ENCODE data around the gene DBNDD2. TPM values are rescaled to one million over a fixed set of nuclear protein-coding genes. Genes with fewer than 3 reads are reported as not detected.

The DBNDD2 gene
- total RNA-seq, 1 donor from 2014 or later = 82.2 TPM

- intact Hi-C loops (cut with DNase I) = loop anchor here (10.0 kb wide), 1 partner anchor 48 kb away; no protein-coding TSS in a partner anchor
- TF ChIP-seq CTCF (IDR thresholded peaks at IDR 0.05) = no peak
- DNase-seq = no peak
Observed at GRCh38 chr20:45387274-45387673, 20.8 kb upstream of the DBNDD2 start.

GRCh38 chr20:45390931-45391330 lies 17.2 kb upstream of the DBNDD2 start:
- Histone ChIP-seq H3K9me3 (no peaks in the 10 kb centered on the region), H3K27ac (no peak overlapping the region), H3K36me3 (no peaks in the 10 kb centered on the region), H3K27me3 (ENCODE audit: low read depth) (no peaks in the 10 kb centered on the region), H3K4me1 (no peaks in the 10 kb centered on the region), H3K4me3 (no peak overlapping the region)
- intact Hi-C loops (cut with DNase I) = no loop called here
- no peak for TF ChIP-seq CTCF (IDR thresholded peaks at IDR 0.05)
- DNase-seq = no peak
- no peak for ATAC-seq

More at GRCh38 chr20:45387274-45387673, 20.8 kb upstream of the DBNDD2 start:
- Histone ChIP-seq H3K27me3 (ENCODE audit: low read depth) (no peaks in the 10 kb centered on the region), H3K36me3 (no peaks in the 10 kb centered on the region), H3K4me3 (no peak overlapping the region), H3K27ac (no peak overlapping the region), H3K4me1 (no peaks in the 10 kb centered on the region), H3K9me3 (no peaks in the 10 kb centered on the region)
- ATAC-seq = no peak

- no peaks in the 10 kb centered on the region for H3K4me1 ChIP-seq
- H3K9me3 ChIP-seq = no peaks in the 10 kb centered on the region
- no peaks in the 10 kb centered on the region for H3K36me3 ChIP-seq
- intact Hi-C loops (cut with DNase I) = no loop called here
- H3K27ac ChIP-seq = no peak overlapping the region
- ATAC-seq (no peak), DNase-seq (no peak)
- no peak for TF ChIP-seq CTCF (IDR thresholded peaks at IDR 0.05)
- H3K4me3 ChIP-seq = no peak overlapping the region
- no peaks in the 10 kb centered on the region for H3K27me3 ChIP-seq (ENCODE audit: low read depth)
Observed at GRCh38 chr20:45391559-45391958, 16.5 kb upstream of the DBNDD2 start.

- H3K36me3 ChIP-seq = no peaks in the 10 kb centered on the region
- H3K4me3 ChIP-seq = no peak overlapping the region
- ATAC-seq = no peak
- no peak for TF ChIP-seq CTCF (IDR thresholded peaks at IDR 0.05)
- no peaks in the 10 kb centered on the region for H3K9me3 ChIP-seq
- H3K27me3 ChIP-seq (ENCODE audit: low read depth) = no peaks in the 10 kb centered on the region
- no peaks in the 10 kb centered on the region for H3K4me1 ChIP-seq
- H3K27ac ChIP-seq = no peak overlapping the region
- no peak for DNase-seq
- intact Hi-C loops (cut with DNase I) = no loop called here
Observed at GRCh38 chr20:45392733-45393132, 15.4 kb upstream of the DBNDD2 start.

GRCh38 chr20:45394221-45395113 lies 13.6 kb upstream of the DBNDD2 start:
- ATAC-seq = no peak
- H3K4me3 ChIP-seq = no peak overlapping the region
- no peak overlapping the region for H3K27ac ChIP-seq
- no peaks in the 10 kb centered on the region for H3K27me3 ChIP-seq (ENCODE audit: low read depth)
- intact Hi-C loops (cut with DNase I) = no loop called here
- no peak for TF ChIP-seq CTCF (IDR thresholded peaks at IDR 0.05)
- H3K36me3 ChIP-seq = no peaks in the 10 kb centered on the region
- H3K4me1 ChIP-seq = no peaks in the 10 kb centered on the region
- DNase-seq = no peak
- no peaks in the 10 kb centered on the region for H3K9me3 ChIP-seq

All from lower lobe of right lung (tissue), 2 donors.